Right renal cortex interstitium (tissue), 3 donors: Measurements from ENCODE around the gene ZBED5. TPM values are rescaled to one million over a fixed set of nuclear protein-coding genes. Genes with fewer than 3 reads are reported as not detected.
"Not testable (repeated sequence)": the region's sequence is repeated elsewhere in the genome, so short reads cannot be mapped to it uniquely, and the experiment has no call there.

Experiments used
- DNase-seq, 3 donors: peaks; one replicate each; pipeline ENCODE4 v3.0.0-alpha.2; 2013; ENCODE audit warnings: low read depth in 3 of 3, low spot score in 2 of 3
- polyA plus RNA-seq, 3 donors: library from polyadenylated mRNA; unstranded; fragments of 120-200 nt; gene quantifications; one replicate each; pipeline ENCODE4 v1.2.1, GENCODE V29; 2013; ENCODE audit not compliant: insufficient read length in 3 of 3

ZBED5 gene
- polyA plus RNA-seq, 3 donors: 102 to 116 (median 115) TPM

GRCh38 chr11:10844356-10844755, 13.5 kb downstream of the ZBED5 start:
- no peak for DNase-seq

- no peak for DNase-seq
Observed at GRCh38 chr11:10838881-10839280, 19.0 kb downstream of the ZBED5 start.

GRCh38 chr11:10838083-10838482, 19.8 kb downstream of the ZBED5 start:
- no peak for DNase-seq

GRCh38 chr11:10836884-10837283, 21.0 kb downstream of the ZBED5 start:
- DNase-seq: not testable (repeated sequence)

GRCh38 chr11:10829139-10829538, 28.7 kb downstream of the ZBED5 start:
- DNase-seq: no peak

GRCh38 chr11:10828402-10828801, 29.5 kb downstream of the ZBED5 start:
- no peak for DNase-seq

GRCh38 chr11:10824888-10825287, 33.0 kb downstream of the ZBED5 start:
- DNase-seq: no peak

- no peak for DNase-seq
Observed at GRCh38 chr11:10823152-10823579, 34.7 kb downstream of the ZBED5 start.

- not testable (repeated sequence) for DNase-seq
Observed at GRCh38 chr11:10822491-10822890, 35.4 kb downstream of the ZBED5 start.

GRCh38 chr11:10818594-10818993, 39.3 kb downstream of the ZBED5 start:
- DNase-seq: no peak

- DNase-seq: no peak
Observed at GRCh38 chr11:10813945-10814344, 43.9 kb downstream of the ZBED5 start.

GRCh38 chr11:10809373-10810160, 48.3 kb downstream of the ZBED5 start:
- DNase-seq: peak; percentile 23 to 35 (median 33)

GRCh38 chr11:10808553-10809372, 49.1 kb downstream of the ZBED5 start, which contains the start of gene EIF4G2:
Gene EIF4G2 (minus strand): TSS chr11:10808926.
- DNase-seq: peak; percentile 95 to 98 (median 97)

GRCh38 chr11:10808235-10808552, 49.7 kb downstream of the ZBED5 start:
- peak in 1 of 3 donors; percentile 21 for DNase-seq

GRCh38 chr11:10807493-10808234, 50.2 kb downstream of the ZBED5 start:
- DNase-seq: peak in 2 of 3 donors; percentile 29 to 33

- DNase-seq: no peak
Observed at GRCh38 chr11:10806206-10806605, 51.6 kb downstream of the ZBED5 start.

- no peak for DNase-seq
Observed at GRCh38 chr11:10805741-10806140, 52.1 kb downstream of the ZBED5 start.

- no peak for DNase-seq
Observed at GRCh38 chr11:10803676-10804075, 54.2 kb downstream of the ZBED5 start.
